ENCODE measurements around the gene COG4.

DNA sequence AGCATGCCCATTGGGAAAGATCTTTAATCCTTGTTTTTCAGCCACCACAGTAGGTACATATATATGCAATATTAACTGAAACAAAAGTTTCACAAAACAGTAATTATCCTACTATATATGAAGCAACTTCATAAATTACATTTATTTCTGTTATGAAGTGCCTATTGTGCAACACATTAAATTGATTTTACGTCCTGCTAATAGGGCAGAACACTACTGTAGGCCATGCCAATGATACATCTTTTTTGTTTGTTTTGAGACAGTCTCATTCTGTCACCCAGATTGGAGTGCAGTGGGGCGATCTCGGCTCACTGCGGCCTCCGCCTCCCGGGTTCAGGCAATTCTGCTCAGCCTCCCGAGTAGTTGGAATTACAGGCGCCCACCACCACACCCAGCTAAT, 29.3 kb upstream of the COG4 start:
- TF ChIP-seq, protein P1, sequence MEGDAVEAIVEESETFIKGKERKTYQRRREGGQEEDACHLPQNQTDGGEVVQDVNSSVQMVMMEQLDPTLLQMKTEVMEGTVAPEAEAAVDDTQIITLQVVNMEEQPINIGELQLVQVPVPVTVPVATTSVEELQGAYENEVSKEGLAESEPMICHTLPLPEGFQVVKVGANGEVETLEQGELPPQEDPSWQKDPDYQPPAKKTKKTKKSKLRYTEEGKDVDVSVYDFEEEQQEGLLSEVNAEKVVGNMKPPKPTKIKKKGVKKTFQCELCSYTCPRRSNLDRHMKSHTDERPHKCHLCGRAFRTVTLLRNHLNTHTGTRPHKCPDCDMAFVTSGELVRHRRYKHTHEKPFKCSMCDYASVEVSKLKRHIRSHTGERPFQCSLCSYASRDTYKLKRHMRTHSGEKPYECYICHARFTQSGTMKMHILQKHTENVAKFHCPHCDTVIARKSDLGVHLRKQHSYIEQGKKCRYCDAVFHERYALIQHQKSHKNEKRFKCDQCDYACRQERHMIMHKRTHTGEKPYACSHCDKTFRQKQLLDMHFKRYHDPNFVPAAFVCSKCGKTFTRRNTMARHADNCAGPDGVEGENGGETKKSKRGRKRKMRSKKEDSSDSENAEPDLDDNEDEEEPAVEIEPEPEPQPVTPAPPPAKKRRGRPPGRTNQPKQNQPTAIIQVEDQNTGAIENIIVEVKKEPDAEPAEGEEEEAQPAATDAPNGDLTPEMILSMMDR (IDR thresholded peaks at IDR 0.05), result no peak
- TF ChIP-seq POLR2A (IDR thresholded peaks at IDR 0.05) (no peak), POLR2AphosphoS5 (IDR thresholded peaks at IDR 0.05) (no peak)

Measured in breast epithelium (tissue), 3 donors.